HG02884 (cell line): Measurements from ENCODE around the gene ERG28.
"Not testable (repeated sequence)": the region's sequence is repeated elsewhere in the genome, so short reads cannot be mapped to it uniquely, and the experiment has no call there.

Experiments used
- ATAC-seq: cut with Tn5 transposase; IDR thresholded peaks from one replicate; pipeline ENCODE4 v1.9.1; 2021; ENCODE audit warnings: mild to moderate bottlenecking, moderate library complexity; ENCODE audit not compliant: unreplicated experiment

The ERG28 gene

GRCh38 chr14:75626863-75627262 lies 33.8 kb downstream of the ERG28 start:
- ATAC-seq = no peak

GRCh38 chr14:75626396-75626795 lies 34.3 kb downstream of the ERG28 start:
- ATAC-seq = no peak

DNA sequence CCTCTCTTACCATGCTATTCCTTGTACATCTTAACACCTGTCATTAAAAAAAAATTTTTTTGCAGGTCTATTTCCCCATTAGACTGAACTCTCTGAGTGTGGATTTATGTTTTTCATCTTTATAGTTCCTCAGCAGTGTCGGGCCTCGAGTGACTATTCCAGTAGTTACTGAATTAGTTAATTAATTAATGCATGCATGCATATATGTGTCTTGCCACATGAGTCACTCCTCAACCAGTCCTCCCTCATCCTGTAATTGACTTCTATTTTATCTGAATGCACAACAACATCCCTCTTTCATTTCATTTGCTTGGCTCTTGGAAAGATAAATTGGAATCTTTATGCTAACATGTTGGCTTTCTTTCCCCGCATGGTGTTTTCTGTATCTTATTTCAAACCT lies 35.6 kb downstream of the ERG28 start:
- no peak for ATAC-seq

- no peak for ATAC-seq
Observed at GRCh38 chr14:75619548-75619947, 41.1 kb downstream of the ERG28 start.

GRCh38 chr14:75615200-75615599 lies 45.5 kb downstream of the ERG28 start:
- no peak for ATAC-seq

DNA sequence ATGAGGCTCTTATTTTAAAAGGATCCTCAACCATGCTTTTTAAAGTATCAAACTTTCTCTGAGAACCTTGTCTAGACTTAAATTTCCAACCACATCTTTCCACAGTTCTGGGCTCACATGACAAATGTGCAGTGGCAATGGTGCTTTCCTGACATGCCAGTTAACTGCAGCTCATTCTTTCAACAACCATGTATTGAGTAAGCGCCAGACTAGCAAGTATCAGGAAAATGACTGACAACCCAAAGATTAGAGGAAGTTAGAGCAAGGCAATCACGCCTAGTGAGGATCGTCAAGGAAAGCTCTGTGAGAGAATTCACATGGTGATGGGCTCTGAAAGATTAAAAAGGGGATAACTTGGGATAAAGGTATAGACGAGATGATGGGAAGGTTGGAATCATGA lies 46.5 kb downstream of the ERG28 start:
- ATAC-seq = no peak

DNA sequence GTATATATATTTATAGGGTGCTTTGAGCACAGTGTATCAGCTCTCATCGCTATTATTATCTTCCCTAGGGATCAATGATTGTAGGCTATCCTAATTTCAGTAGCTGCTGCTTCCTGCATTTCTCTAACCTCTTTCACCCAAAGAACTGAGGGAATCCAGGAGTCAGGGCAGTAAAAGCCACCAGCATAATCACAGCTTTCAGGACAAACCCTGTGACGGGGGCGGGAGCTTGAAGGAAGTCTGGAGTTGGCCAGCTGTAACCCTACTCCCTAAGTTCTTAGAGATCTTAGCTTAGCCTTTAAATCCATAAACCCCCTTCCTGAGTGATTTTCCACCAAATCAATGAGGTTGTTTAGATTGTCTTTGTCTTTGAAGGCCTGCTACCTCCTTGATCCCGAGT lies 48.5 kb downstream of the ERG28 start:
- ATAC-seq = no peak

DNA sequence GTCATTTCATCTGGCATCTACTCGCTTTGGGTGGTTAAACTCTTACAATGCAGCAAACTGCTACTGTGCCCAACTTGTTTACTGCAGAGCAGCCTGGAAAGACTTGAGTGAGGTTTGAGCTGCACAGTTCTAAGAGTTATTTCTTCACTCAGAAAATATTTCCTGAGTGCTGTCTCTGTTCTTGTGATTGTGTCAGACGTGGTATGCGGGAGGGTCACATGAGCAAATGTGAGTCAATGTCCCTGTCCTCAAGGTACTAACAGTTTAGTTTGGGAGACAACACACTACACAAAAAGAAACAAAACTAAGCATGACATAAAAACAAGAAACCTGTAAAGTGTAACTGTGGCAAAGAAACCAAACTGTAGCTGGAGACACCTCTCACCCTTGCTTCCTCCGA lies 49.8 kb downstream of the ERG28 start:
- ATAC-seq = no peak

GRCh38 chr14:75609606-75610475 lies 50.8 kb downstream of the ERG28 start:
- ATAC-seq = no peak

DNA sequence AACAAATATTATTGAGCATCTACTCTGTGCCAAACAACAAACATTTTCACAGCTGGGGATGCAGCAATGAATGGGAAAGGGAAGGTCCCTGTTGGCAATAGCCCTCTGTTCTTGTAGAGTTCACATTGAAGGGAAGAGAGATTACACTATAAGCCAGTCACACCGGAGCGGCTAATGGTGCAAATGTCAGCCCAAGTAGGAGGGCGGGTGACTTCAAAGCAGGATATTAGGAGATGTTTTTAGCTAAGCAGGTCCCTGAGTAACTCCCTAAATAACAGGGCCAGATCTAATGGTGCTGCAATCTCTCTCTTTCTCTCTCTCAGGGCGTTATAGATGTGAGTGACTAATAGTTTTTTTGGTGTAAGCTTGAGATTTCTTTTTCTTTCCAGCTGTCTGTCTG lies 51.6 kb downstream of the ERG28 start:
- ATAC-seq = no peak

DNA sequence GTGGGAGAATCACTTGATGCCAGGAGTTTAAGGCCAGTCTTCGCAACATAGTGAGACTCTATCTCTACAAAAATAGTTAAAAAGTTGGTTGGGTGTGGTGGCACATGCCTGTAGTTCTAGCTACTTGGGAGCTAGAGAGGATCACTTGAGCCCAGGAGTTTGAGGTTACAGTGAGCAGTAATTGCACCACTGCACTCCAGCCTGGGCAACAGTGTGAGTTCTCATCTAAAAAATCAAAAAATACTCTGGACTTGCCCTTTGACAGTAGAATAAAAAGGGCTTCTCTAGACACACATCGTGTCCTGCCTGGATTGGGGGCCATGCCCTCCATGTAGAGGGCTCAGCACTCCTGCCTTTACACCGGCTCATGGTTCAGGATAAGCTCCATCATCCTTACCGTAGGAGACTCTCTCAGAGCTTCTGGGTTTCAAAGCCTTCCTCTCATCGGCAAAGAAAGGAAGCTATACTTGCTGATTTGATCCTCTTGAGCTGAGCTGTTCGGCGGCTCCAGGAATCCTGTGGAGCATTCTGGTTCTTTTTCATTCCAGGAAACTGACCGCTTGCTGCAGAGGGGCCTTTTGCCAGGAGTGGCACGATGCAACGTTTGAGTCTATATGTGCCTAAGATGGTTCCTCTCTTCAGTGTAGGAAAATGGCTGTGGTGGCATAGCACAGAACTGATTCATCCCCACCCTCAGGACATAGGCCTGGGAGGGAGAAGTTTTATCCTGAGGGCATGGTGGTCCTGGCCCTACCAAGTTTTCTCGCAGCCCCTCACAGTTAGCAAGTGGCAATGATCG lies 52.6 kb downstream of the ERG28 start:
- ATAC-seq = no peak

- ATAC-seq = no peak
Observed at GRCh38 chr14:75607044-75607443, 53.6 kb downstream of the ERG28 start.

GRCh38 chr14:75605916-75606315 lies 54.8 kb downstream of the ERG28 start:
- no peak for ATAC-seq

DNA sequence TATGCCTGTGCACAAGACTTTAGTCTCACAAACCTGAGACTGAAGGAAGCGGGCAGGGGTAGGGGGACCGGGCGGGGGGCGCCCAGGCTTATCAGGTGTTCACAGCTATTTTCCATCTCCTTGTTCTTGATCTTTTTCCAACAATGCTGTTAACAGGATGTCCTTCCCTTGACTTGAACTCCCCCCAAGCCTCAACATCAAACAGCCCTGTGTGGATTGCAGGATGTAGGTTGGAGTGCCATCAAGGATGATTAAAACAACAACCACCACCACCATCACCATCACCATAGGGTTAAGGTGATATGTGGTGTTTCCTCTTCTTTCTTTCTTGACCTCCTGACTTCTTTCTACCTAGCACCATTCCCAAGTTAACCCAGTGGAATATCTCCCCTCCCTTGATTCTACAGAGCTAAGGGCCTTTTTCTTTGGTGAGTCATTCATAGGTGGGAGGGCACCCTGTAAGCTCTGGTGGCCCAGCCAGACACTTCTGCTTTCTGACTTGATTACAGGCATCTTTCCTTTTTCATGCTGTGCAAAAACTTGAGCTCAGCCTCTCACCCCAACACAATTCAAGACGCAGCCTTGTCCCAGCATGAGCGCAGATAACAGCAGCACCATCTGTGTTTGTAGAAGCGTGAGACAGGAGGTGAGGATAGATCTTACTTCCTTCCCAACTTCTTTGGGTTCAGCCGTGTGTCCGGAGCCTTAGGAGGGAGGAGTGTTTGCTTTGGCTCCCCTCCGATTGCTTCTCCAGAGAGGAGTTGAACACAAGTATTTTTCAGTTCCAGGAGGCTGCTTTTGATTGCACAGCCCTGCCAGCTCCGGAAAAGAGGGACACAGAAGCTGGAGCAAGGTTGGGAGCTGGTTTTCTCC lies 55.5 kb downstream of the ERG28 start:
- no peak for ATAC-seq

DNA sequence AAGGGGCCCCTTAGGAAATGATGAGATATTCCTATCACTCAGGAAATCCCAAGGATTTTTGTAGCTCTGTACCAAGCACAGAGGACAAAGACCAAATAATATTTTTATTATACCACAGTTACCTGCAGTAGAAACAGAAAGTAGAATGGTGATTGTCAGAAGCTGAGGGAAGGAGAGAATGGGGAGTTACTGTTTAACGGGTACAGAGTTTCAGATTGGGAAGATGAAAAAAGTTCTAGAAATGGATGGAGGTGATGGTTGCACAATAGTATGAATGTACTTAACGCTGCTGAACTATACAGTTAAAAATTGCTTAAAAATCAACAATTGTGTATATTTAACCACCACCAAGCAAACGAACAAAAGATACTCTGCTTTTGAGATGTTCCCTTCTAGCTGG lies 58.2 kb downstream of the ERG28 start:
- ATAC-seq = no peak

- not testable (repeated sequence) for ATAC-seq
Observed at GRCh38 chr14:75601061-75601460, 59.6 kb downstream of the ERG28 start.

GRCh38 chr14:75600100-75600499 lies 60.6 kb downstream of the ERG28 start:
- not testable (repeated sequence) for ATAC-seq
